H9 (cell line): Measurements from ENCODE around the gene CCDC93. TPM values are rescaled to one million over a fixed set of nuclear protein-coding genes. Genes with fewer than 3 reads are reported as not detected.

ENCODE experiments used
- DNase-seq: peaks from one replicate; pipeline ENCODE4 v3.0.0-alpha.2; 2017
- H2AFZ ChIP-seq: one replicate; pipeline ENCODE4 v1.6.1; 2013; ENCODE audit warnings: mild to moderate bottlenecking, low read length, control low read depth, moderate library complexity
- H2AK5ac ChIP-seq: 2 replicates; pipeline ENCODE4 v1.6.1; 2013; ENCODE audit warnings: low read length, control low read depth, mixed read lengths; ENCODE audit not compliant: insufficient read length
- H2BK120ac ChIP-seq: one replicate; pipeline ENCODE4 v1.6.1; 2013; ENCODE audit warnings: low read depth, mild to moderate bottlenecking, low read length, control low read depth, inconsistent platforms; ENCODE audit not compliant: poor library complexity, severe bottlenecking
- H2BK12ac ChIP-seq: 2 replicates; pipeline ENCODE4 v1.6.1; 2013; ENCODE audit warnings: low read length, control low read depth, mixed read lengths, low read depth; ENCODE audit not compliant: insufficient read length
- H2BK15ac ChIP-seq: 2 replicates; pipeline ENCODE4 v1.6.1; 2013; ENCODE audit warnings: low read depth, low read length, control low read depth
- H2BK20ac ChIP-seq: one replicate; pipeline ENCODE4 v1.6.1; 2013; ENCODE audit warnings: low read depth, mild to moderate bottlenecking, low read length, control low read depth, inconsistent platforms; ENCODE audit not compliant: poor library complexity, severe bottlenecking
- H2BK5ac ChIP-seq: 2 replicates; pipeline ENCODE4 v1.6.1; 2013; ENCODE audit warnings: low read length, control low read depth, mixed read lengths; ENCODE audit not compliant: insufficient read length
- H3K14ac ChIP-seq: 2 replicates; pipeline ENCODE4 v1.6.1; 2013; ENCODE audit warnings: low read length, control low read depth; ENCODE audit not compliant: insufficient read depth
- H3K18ac ChIP-seq: 2 replicates; pipeline ENCODE4 v1.6.1; 2013; ENCODE audit warnings: low read depth, mild to moderate bottlenecking, mixed read lengths, low read length, control low read depth; ENCODE audit not compliant: insufficient read length
- H3K23ac ChIP-seq: 2 replicates; pipeline ENCODE4 v1.6.1; 2013; ENCODE audit warnings: low read length, control low read depth, mixed read lengths, low read depth; ENCODE audit not compliant: insufficient read length
- H3K23me2 ChIP-seq: 2 replicates; pipeline ENCODE4 v1.6.1; 2013; ENCODE audit warnings: low read depth, mild to moderate bottlenecking, mixed read lengths, low read length, control low read depth; ENCODE audit not compliant: insufficient read length, poor library complexity, severe bottlenecking
- H3K27ac ChIP-seq: 2 replicates; pipeline ENCODE4 v1.5.1; 2013; ENCODE audit warnings: low read length, control low read depth, mixed read lengths, low read depth; ENCODE audit not compliant: insufficient read length
- H3K27me3 ChIP-seq: 2 replicates; pipeline ENCODE4 v1.6.1; 2013; ENCODE audit warnings: low read length, control low read depth, inconsistent platforms; ENCODE audit not compliant: insufficient read depth
- H3K4ac ChIP-seq: 2 replicates; pipeline ENCODE4 v1.6.1; 2013; ENCODE audit warnings: low read depth, mild to moderate bottlenecking, control low read depth, inconsistent platforms, low read length, moderate library complexity
- H3K4me1 ChIP-seq: 2 replicates; pipeline ENCODE4 v1.6.1; 2013; ENCODE audit warnings: low read length, control low read depth, inconsistent platforms; ENCODE audit not compliant: insufficient read depth
- H3K4me2 ChIP-seq: 2 replicates; pipeline ENCODE4 v1.6.1; 2013; ENCODE audit warnings: low read length, control low read depth, mixed read lengths; ENCODE audit not compliant: insufficient read length, insufficient read depth
- H3K56ac ChIP-seq: 2 replicates; pipeline ENCODE4 v1.6.1; 2013; ENCODE audit warnings: low read depth, mild to moderate bottlenecking, mixed read lengths, low read length, control low read depth; ENCODE audit not compliant: insufficient read length
- H3K79me1 ChIP-seq: 2 replicates; pipeline ENCODE4 v1.6.1; 2013; ENCODE audit warnings: low read depth, mild to moderate bottlenecking, moderate library complexity, low read length, control low read depth, inconsistent platforms; ENCODE audit not compliant: insufficient read depth, poor library complexity, severe bottlenecking
- H3K79me2 ChIP-seq: 2 replicates; pipeline ENCODE4 v1.6.1; 2013; ENCODE audit warnings: low read length, control low read depth, inconsistent platforms; ENCODE audit not compliant: insufficient read depth
- H3K9ac ChIP-seq: 2 replicates; pipeline ENCODE4 v1.6.1; 2013; ENCODE audit warnings: low read length, control low read depth, mixed read lengths; ENCODE audit not compliant: insufficient read length; ENCODE audit errors: extremely low read depth
- H3K9me3 ChIP-seq: one replicate; pipeline ENCODE4 v1.6.1; 2013; ENCODE audit warnings: low read depth, low read length, inconsistent platforms; ENCODE audit not compliant: control insufficient read depth
- H3T11ph ChIP-seq: one replicate; pipeline ENCODE4 v1.6.1; 2013; ENCODE audit warnings: mild to moderate bottlenecking, low read length, control low read depth, inconsistent platforms
- H4K20me1 ChIP-seq: one replicate; pipeline ENCODE4 v1.6.1; 2013; ENCODE audit not compliant: control insufficient read depth, insufficient read length, insufficient read depth
- H4K5ac ChIP-seq: 2 replicates; pipeline ENCODE4 v1.6.1; 2013; ENCODE audit warnings: low read depth, mild to moderate bottlenecking, mixed read lengths, low read length, control low read depth; ENCODE audit not compliant: insufficient read length
- H4K8ac ChIP-seq: replicated peaks from 2 replicates; pipeline ENCODE4 v1.6.1; 2013; ENCODE audit warnings: low read length, control low read depth, mixed read lengths, low read depth; ENCODE audit not compliant: insufficient read length
- H4K91ac ChIP-seq: 2 replicates; pipeline ENCODE4 v1.6.1; 2013; ENCODE audit warnings: low read depth, mild to moderate bottlenecking, moderate library complexity, mixed read lengths, low read length, control low read depth; ENCODE audit not compliant: insufficient read length
- H3K27ac Mint-ChIP-seq, 3 experiments: 2 replicates in 2 of 3; 3 replicates in 1 of 3; pipeline ENCODE4 v1.8.0; 2020 to 2021; ENCODE audit warnings: mixed read lengths in 3 of 3, mild to moderate bottlenecking in 1 of 3, moderate library complexity in 1 of 3
- H3K27me3 Mint-ChIP-seq: 2 replicates; pipeline ENCODE4 v1.8.0; 2021; ENCODE audit warnings: low read depth, mild to moderate bottlenecking, moderate library complexity, mixed read lengths
- H3K36me3 Mint-ChIP-seq, 3 experiments: 2 replicates in 2 of 3; 3 replicates in 1 of 3; pipeline ENCODE4 v1.8.0; 2020 to 2021; ENCODE audit warnings: low read depth in 3 of 3, mixed read lengths in 3 of 3; ENCODE audit not compliant: insufficient read depth in 1 of 3
- H3K4me1 Mint-ChIP-seq, 2 experiments: 2 replicates each; pipeline ENCODE4 v1.8.0; 2020; ENCODE audit warnings: mixed read lengths in 2 of 2
- H3K4me3 Mint-ChIP-seq, 2 experiments: 2 replicates in 1 of 2; 3 replicates in 1 of 2; pipeline ENCODE4 v1.8.0; 2020 to 2021; ENCODE audit warnings: mild to moderate bottlenecking in 2 of 2, mixed read lengths in 2 of 2, moderate library complexity in 1 of 2
- H3K9me3 Mint-ChIP-seq, 2 experiments: 2 replicates in 1 of 2; 3 replicates in 1 of 2; pipeline ENCODE4 v1.8.0; 2020; ENCODE audit warnings: mild to moderate bottlenecking in 2 of 2, mixed read lengths in 2 of 2, moderate library complexity in 1 of 2
- CTCF ChIP-seq: fragments of 200-600 bp; sonication (generic); conservative IDR thresholded peaks from 3 replicates; pipeline ENCODE4 v1.8.0; 2021; ENCODE audit warnings: antibody characterized with exemption, mild to moderate bottlenecking
- WGBS: extraction: QIAGEN DNeasy Blood & Tissue Kit; methylation state at CpG from one replicate; pipeline ENCODE4 v1.1.7; 2013; ENCODE audit warnings: missing lambda C conversion rate, low lambda C conversion rate, mixed read lengths; ENCODE audit not compliant: insufficient read length; ENCODE audit errors: extremely low coverage; 5-methylcytosine and 5-hydroxymethylcytosine counted together
- total RNA-seq: library from RNA; stranded (reverse); gene quantifications from 2 replicates; pipeline ENCODE4 v1.2.1, GENCODE V29; 2021

CCDC93 gene
- total RNA-seq, 1 experiment from 2014 or later = 16.4 TPM

- H3K79me2 ChIP-seq = peaks cover 8% of the 10 kb centered on the region
- no peaks in the 10 kb centered on the region for H4K20me1 ChIP-seq
- peak overlapping the region; percentile 89 for H3K4me2 ChIP-seq
- DNase-seq = no peak
- no peak overlapping the region for H3K4ac ChIP-seq
- H3K23ac ChIP-seq = no peak overlapping the region
- H4K91ac ChIP-seq = no peak overlapping the region
- H4K5ac ChIP-seq = no peak overlapping the region
- no peak overlapping the region for H2AK5ac ChIP-seq
- no peak overlapping the region for H3K14ac ChIP-seq
- H3K4me3 Mint-ChIP-seq = peak overlapping the region; percentile 89 to 95
- WGBS = no CpG with 5 or more reads among the region's 17 CpGs
- no peak overlapping the region for H3K18ac ChIP-seq
- no peak overlapping the region for H2BK20ac ChIP-seq
- H3K4me1 Mint-ChIP-seq = peaks cover 12 to 17% of the 10 kb centered on the region in 2 experiments
- no peak overlapping the region for H2BK15ac ChIP-seq
- no peaks in the 10 kb centered on the region for H3K9me3 ChIP-seq
- H3K27me3 ChIP-seq = peaks cover 8% of the 10 kb centered on the region; the same call in 1 of the 2 replicates
- H3K9me3 Mint-ChIP-seq = peaks cover 3% of the 10 kb centered on the region in 2 experiments; a peak in 3 of 5 replicates
- no peak overlapping the region for H3K27ac ChIP-seq
- H3K23me2 ChIP-seq = peaks cover 7% of the 10 kb centered on the region
- no peak overlapping the region for H3K56ac ChIP-seq
- H3K27ac Mint-ChIP-seq = peak overlapping the region in 1 of 3 experiments; percentile 74; a peak in 1 of 7 replicates
- H2BK5ac ChIP-seq = no peak overlapping the region
- no peak overlapping the region for H4K8ac ChIP-seq
- no peak for TF ChIP-seq CTCF
- no peaks in the 10 kb centered on the region for H3K36me3 Mint-ChIP-seq
- no peaks in the 10 kb centered on the region for H3K79me1 ChIP-seq
- H2BK120ac ChIP-seq = no peak overlapping the region
- no peak overlapping the region for H3K9ac ChIP-seq
- H2BK12ac ChIP-seq = no peak overlapping the region
- no peaks in the 10 kb centered on the region; the same call in 1 of the 2 replicates for H3K4me1 ChIP-seq
- peaks cover 36% of the 10 kb centered on the region for H3K27me3 Mint-ChIP-seq
- no peak overlapping the region for H3T11ph ChIP-seq
- no peak overlapping the region for H2AFZ ChIP-seq
Observed at GRCh38 chr2:118014492-118014824, 588 bp upstream of the CCDC93 start.
